ENCODE data around the gene PLD1. TPM values are rescaled to one million over a fixed set of nuclear protein-coding genes. Genes with fewer than 3 reads are reported as not detected.

The PLD1 gene
- total and polyA plus RNA-seq, 9 donors, result 24.6 to 125 (median 52.1) TPM

- H3K9me3 ChIP-seq, result no peaks in the 10 kb centered on the region
- H3K27ac ChIP-seq, result peak overlapping the region; percentile 1 to 84
- no peak for DNase-seq
- H3K4me1 ChIP-seq (ENCODE audit: insufficient read depth), result peaks cover 20% of the 10 kb centered on the region
- no peaks in the 10 kb centered on the region for H3K27me3 ChIP-seq
- WGBS, 3 donors, result 34 to 46% (median 34%) methylated on average over 5 of the region's 5 CpGs
- no peaks in the 10 kb centered on the region for H3K36me3 ChIP-seq
- TF ChIP-seq EP300 (IDR thresholded peaks at IDR 0.05) (no peak), POLR2A (IDR thresholded peaks at IDR 0.05) (no peak), CTCF (IDR thresholded peaks at IDR 0.05) (no peak)
- H3K4me3 ChIP-seq, result no peak overlapping the region
- intact Hi-C loops (cut with DNase I), result no loop called here
Observed at GRCh38 chr3:171828902-171829770, 18.9 kb upstream of the PLD1 start.

GRCh38 chr3:171827836-171828458, 17.7 kb upstream of the PLD1 start:
- no peaks in the 10 kb centered on the region for H3K36me3 ChIP-seq
- H3K9me3 ChIP-seq, result no peaks in the 10 kb centered on the region
- no peak overlapping the region for H3K4me3 ChIP-seq
- no peaks in the 10 kb centered on the region for H3K27me3 ChIP-seq
- 33 to 51% (median 33%) methylated on average over 10 of the region's 10 CpGs for WGBS, 3 donors
- intact Hi-C loops (cut with DNase I), result no loop called here
- DNase-seq, result peak in 1 of 5 donors; percentile 53
- H3K4me1 ChIP-seq (ENCODE audit: insufficient read depth), result peaks cover 20% of the 10 kb centered on the region
- TF ChIP-seq CTCF (IDR thresholded peaks at IDR 0.05) (no peak), POLR2A (IDR thresholded peaks at IDR 0.05) (no peak)
- peak overlapping the region in 1 of 2 donors; percentile 84 for H3K27ac ChIP-seq

GRCh38 chr3:171827385-171827784, 17.1 kb upstream of the PLD1 start:
- DNase-seq, result no peak
- Histone ChIP-seq H3K4me3 (no peak overlapping the region), H3K27me3 (no peaks in the 10 kb centered on the region), H3K9me3 (no peaks in the 10 kb centered on the region), H3K36me3 (no peaks in the 10 kb centered on the region), H3K4me1 (ENCODE audit: insufficient read depth) (peaks cover 17% of the 10 kb centered on the region), H3K27ac (peak overlapping the region in 1 of 2 donors; percentile 84)
- WGBS, 3 donors, result 94 to 96% (median 96%) methylated on average over 3 of the region's 3 CpGs
- TF ChIP-seq EP300 (IDR thresholded peaks at IDR 0.05) (no peak), POLR2A (IDR thresholded peaks at IDR 0.05) (no peak), CTCF (IDR thresholded peaks at IDR 0.05) (no peak)
- intact Hi-C loops (cut with DNase I), result no loop called here

- Histone ChIP-seq H3K27ac (no peak overlapping the region), H3K36me3 (no peaks in the 10 kb centered on the region), H3K9me3 (no peaks in the 10 kb centered on the region), H3K4me1 (ENCODE audit: insufficient read depth) (peaks cover 16% of the 10 kb centered on the region), H3K4me3 (no peak overlapping the region), H3K27me3 (no peaks in the 10 kb centered on the region)
- WGBS, 3 donors, result 21 to 52% (median 43%) methylated on average over 5 of the region's 5 CpGs
- intact Hi-C loops (cut with DNase I), result loop anchor here in 1 of 4 donors (2.0 kb wide), 1 partner anchor 45 kb away; no protein-coding TSS in a partner anchor
- peak in 1 of 5 donors; percentile 54 for DNase-seq
- no peak for TF ChIP-seq CTCF (IDR thresholded peaks at IDR 0.05)
- peak; percentile 32 for TF ChIP-seq EP300 (IDR thresholded peaks at IDR 0.05)
- TF ChIP-seq POLR2A (IDR thresholded peaks at IDR 0.05), result no peak
Observed at GRCh38 chr3:171825222-171825828, 15.0 kb upstream of the PLD1 start.
